RWPE2 (cell line): ENCODE data around the gene ACVR2A.

Source experiments
- ATAC-seq: fragments of 200-7000 bp; cut with Tn5 transposase; 3 replicates; pipeline ENCODE4 v1.9.1; 2021; ENCODE audit warnings: low read depth
- DNase-seq: peaks from one replicate; pipeline ENCODE4 v3.0.0-alpha.2; 2020; ENCODE audit warnings: low spot score
- H3K27ac ChIP-seq: fragments of 450-650 bp; 2 replicates; pipeline ENCODE4 v1.5.1; 2017; ENCODE audit warnings: mild to moderate bottlenecking; ENCODE audit not compliant: poor library complexity, severe bottlenecking
- H3K27me3 ChIP-seq: fragments of 250-450 bp; sonication (Bioruptor Pico); 2 replicates; pipeline ENCODE4 v1.5.1; 2021; ENCODE audit warnings: mild to moderate bottlenecking, moderate library complexity; ENCODE audit not compliant: insufficient read depth, poor library complexity, severe bottlenecking
- H3K36me3 ChIP-seq: fragments of 250-450 bp; sonication (Bioruptor Pico); 2 replicates; pipeline ENCODE4 v1.5.1; 2020; ENCODE audit warnings: low read depth, mild to moderate bottlenecking, moderate library complexity
- H3K4me1 ChIP-seq: fragments of 250-450 bp; sonication (Bioruptor Pico); 2 replicates; pipeline ENCODE4 v1.5.1; 2021; ENCODE audit warnings: mild to moderate bottlenecking, moderate library complexity; ENCODE audit not compliant: insufficient read depth, poor library complexity, severe bottlenecking
- H3K4me3 ChIP-seq: fragments of 250-450 bp; sonication (Bioruptor Pico); 2 replicates; pipeline ENCODE4 v1.5.1; 2021; ENCODE audit warnings: mild to moderate bottlenecking, moderate library complexity; ENCODE audit not compliant: severe bottlenecking
- H3K9me3 ChIP-seq: fragments of 250-450 bp; sonication (Bioruptor Pico); 2 replicates; pipeline ENCODE4 v1.5.1; 2021; ENCODE audit warnings: mild to moderate bottlenecking, moderate library complexity; ENCODE audit not compliant: severe bottlenecking
- CTCF ChIP-seq: fragments of 450-650 bp; IDR thresholded peaks from one replicate; pipeline ENCODE4 v1.5.1; 2017; ENCODE audit warnings: mild to moderate bottlenecking, moderate library complexity; ENCODE audit not compliant: poor library complexity, severe bottlenecking

The ACVR2A gene

GRCh38 chr2:147924647-147925046 lies 79.8 kb downstream of the ACVR2A start:
- DNase-seq (no peak), ATAC-seq (no peak)
- Histone ChIP-seq H3K36me3 (peaks cover 12% of the 10 kb centered on the region), H3K4me3 (no peak overlapping the region), H3K4me1 (no peaks in the 10 kb centered on the region), H3K9me3 (no peaks in the 10 kb centered on the region), H3K27ac (no peak overlapping the region), H3K27me3 (no peaks in the 10 kb centered on the region)
- no peak for TF ChIP-seq CTCF

- Histone ChIP-seq H3K4me1 (no peaks in the 10 kb centered on the region), H3K9me3 (no peaks in the 10 kb centered on the region), H3K36me3 (peaks cover 12% of the 10 kb centered on the region), H3K27ac (no peak overlapping the region), H3K4me3 (no peak overlapping the region), H3K27me3 (no peaks in the 10 kb centered on the region)
- no peak for ATAC-seq
- DNase-seq: no peak
- TF ChIP-seq CTCF: no peak
Measured at GRCh38 chr2:147925886-147926285, 81.1 kb downstream of the ACVR2A start.

- no peak overlapping the region for H3K4me3 ChIP-seq
- DNase-seq (no peak), ATAC-seq (no peak)
- no peak overlapping the region for H3K27ac ChIP-seq
- peaks cover 12% of the 10 kb centered on the region for H3K36me3 ChIP-seq
- no peaks in the 10 kb centered on the region for H3K9me3 ChIP-seq
- no peaks in the 10 kb centered on the region for H3K27me3 ChIP-seq
- no peaks in the 10 kb centered on the region for H3K4me1 ChIP-seq
- TF ChIP-seq CTCF: no peak
Measured at GRCh38 chr2:147927053-147927588, 82.3 kb downstream of the ACVR2A start.

GRCh38 chr2:147933931-147934330 lies 89.1 kb downstream of the ACVR2A start:
- DNase-seq (no peak), ATAC-seq (no peak)
- Histone ChIP-seq H3K27ac (no peak overlapping the region), H3K4me1 (no peaks in the 10 kb centered on the region), H3K36me3 (peaks cover 44% of the 10 kb centered on the region), H3K27me3 (no peaks in the 10 kb centered on the region), H3K9me3 (no peaks in the 10 kb centered on the region), H3K4me3 (no peak overlapping the region)
- TF ChIP-seq CTCF: no peak

- H3K36me3 ChIP-seq: peaks cover 44% of the 10 kb centered on the region
- ATAC-seq: no peak
- no peaks in the 10 kb centered on the region for H3K9me3 ChIP-seq
Measured at GRCh38 chr2:147934881-147935620, 90.2 kb downstream of the ACVR2A start.

More at GRCh38 chr2:147934881-147935620, 90.2 kb downstream of the ACVR2A start:
- Histone ChIP-seq H3K27ac (no peak overlapping the region), H3K4me1 (no peaks in the 10 kb centered on the region), H3K4me3 (no peak overlapping the region), H3K27me3 (no peaks in the 10 kb centered on the region)
- DNase-seq: no peak
- no peak for TF ChIP-seq CTCF
